GM19372 (cell line): ENCODE measurements around the gene CAPN2.
"Not testable (repeated sequence)": the region's sequence is repeated elsewhere in the genome, so short reads cannot be mapped to it uniquely, and the experiment has no call there.

ENCODE experiments used
- ATAC-seq: cut with Tn5 transposase; IDR thresholded peaks from one replicate; pipeline ENCODE4 v1.9.1; 2021; ENCODE audit warnings: mild to moderate bottlenecking, low read depth, moderate library complexity; ENCODE audit not compliant: unreplicated experiment

CAPN2 gene

GRCh38 chr1:223776826-223777454, 64.6 kb downstream of the CAPN2 start:
- no peak for ATAC-seq

DNA sequence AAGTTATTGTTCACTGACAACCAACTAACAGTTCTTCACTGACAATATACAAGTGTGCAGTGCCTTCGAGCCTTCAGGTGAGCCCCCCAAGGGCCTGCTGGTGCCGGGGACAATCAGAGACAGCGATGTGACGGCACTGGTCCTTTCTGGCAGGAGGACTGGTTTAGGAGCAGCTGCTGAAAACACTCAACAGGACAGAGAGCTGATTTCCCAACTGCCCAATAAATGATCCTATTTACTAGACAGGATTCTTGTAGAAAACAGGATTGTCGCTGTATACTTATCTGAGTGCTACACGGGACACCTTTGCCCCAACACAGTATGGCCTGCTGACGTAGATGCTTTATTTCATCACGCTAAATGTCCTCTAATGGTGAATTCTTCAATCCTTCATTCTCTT, 68.0 kb downstream of the CAPN2 start:
- ATAC-seq = no peak

- no peak for ATAC-seq
Measured at GRCh38 chr1:223780949-223781348, 68.6 kb downstream of the CAPN2 start.

- ATAC-seq = no peak
Measured at GRCh38 chr1:223783676-223784075, 71.3 kb downstream of the CAPN2 start.

DNA sequence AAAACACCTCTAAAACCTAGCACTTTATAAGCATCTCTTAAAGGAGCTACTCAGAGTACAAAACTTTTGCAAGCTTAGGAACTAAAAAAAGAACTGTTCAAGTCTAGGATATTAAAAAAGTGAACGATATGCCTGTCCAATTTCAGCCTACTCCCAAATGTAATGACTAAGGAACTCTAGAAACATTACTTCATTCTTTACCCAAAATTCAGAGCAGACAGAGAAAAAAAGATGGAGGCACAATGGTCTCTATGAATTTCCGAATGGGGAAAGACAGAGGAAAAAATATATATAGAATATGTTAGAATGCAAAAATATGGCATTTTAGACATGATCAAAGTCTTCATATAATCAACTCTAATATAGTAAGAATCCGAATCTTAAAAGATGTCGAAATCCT, 72.2 kb downstream of the CAPN2 start:
- ATAC-seq = no peak

DNA sequence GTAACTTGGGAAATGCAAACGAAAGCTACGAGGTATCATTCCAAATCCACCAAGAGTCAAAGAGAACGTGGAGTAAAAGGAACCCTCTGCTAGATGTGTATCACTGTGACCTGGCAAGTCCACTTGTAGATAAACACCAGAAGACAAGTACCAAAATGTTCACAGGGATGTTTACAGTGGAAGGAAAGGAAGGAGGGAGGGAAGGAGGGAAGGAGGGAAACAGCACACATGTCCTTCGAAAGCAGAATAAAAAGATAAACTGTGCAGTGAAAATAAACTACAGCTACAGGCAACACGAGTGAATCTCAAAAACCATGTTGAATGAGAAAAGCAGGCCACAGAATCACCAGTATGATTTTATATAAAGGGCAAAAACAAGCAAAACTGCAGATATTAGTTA, 73.5 kb downstream of the CAPN2 start:
- ATAC-seq = no peak

- ATAC-seq = no peak
Measured at GRCh38 chr1:223788746-223789415, 76.5 kb downstream of the CAPN2 start.

GRCh38 chr1:223792046-223792445, 79.7 kb downstream of the CAPN2 start:
- no peak for ATAC-seq

- ATAC-seq = no peak
Measured at GRCh38 chr1:223793716-223794115, 81.4 kb downstream of the CAPN2 start.

DNA sequence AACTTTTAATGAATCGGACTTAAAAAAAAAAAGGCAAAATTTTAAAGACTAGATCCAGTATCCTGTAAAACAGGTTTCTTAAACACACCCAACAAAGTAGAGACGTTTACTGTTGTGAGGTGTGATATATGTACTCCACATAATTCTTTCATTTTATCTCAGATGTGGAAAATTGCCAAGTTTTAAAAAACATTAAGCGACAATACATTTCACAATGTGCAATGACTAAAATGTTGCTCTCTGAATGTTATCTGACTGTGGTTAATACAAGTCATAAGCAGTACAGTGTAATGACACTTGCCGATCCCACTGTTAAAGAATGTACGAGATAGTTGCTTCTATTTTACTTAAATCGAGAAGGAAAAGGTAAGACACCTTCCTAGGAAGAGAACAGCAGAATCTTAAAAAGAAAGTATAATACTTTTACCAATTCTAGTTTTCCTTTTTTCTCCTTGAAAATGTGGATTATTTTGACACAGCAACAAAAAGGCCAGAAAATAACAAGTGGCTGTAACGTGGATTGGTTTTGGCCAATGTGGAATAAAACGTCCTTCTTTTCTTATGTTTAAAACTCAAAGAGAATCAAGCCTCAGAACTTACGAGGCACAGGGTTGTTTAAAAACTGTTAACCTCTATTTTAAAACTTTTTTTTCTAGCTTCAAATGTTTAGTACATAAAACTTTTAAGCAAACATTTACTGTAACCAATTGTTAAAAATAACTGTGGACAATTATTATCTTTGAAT, 82.0 kb downstream of the CAPN2 start:
- ATAC-seq = no peak

DNA sequence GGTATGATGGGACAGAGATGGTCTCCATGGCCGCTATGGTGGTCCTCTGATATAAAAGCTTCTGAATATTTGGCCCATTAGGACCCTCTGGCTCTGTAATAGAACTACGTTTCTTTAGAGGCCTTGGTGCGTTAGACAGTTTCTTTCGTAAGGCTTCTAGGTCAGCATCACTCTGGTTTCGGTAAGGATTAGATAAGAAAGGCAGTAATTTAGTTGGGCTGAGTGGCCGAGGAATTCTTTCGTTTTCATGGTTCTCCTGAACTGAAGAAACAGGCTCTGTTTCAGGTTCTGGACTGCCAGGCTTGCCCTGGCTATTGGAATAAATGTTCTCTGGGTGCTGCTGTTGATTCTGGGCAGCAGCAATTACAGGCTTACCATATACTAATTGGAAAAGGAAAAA, 83.9 kb downstream of the CAPN2 start:
- no peak for ATAC-seq

GRCh38 chr1:223802032-223802431, 89.7 kb downstream of the CAPN2 start:
- ATAC-seq = no peak

DNA sequence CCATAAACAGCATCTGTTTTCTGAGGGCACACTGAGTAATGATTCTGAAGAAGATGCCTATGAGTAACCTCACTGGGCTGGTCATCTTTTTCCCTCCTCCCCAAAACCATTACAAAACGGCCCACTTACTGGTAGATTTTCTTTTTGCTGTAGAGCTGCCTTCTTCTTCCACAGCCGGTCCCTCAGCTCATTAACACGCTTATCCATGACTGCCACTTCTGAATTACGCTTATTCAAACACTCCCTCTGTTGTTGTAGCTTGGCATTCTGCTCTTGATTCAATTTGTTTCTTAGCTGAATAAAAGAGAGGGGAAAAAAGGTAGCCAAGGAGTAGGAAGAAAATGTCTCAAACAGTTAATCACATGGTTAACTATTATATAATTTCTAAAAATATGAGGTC, 90.3 kb downstream of the CAPN2 start:
- no peak for ATAC-seq

GRCh38 chr1:223803211-223803610, 90.9 kb downstream of the CAPN2 start:
- ATAC-seq = no peak

DNA sequence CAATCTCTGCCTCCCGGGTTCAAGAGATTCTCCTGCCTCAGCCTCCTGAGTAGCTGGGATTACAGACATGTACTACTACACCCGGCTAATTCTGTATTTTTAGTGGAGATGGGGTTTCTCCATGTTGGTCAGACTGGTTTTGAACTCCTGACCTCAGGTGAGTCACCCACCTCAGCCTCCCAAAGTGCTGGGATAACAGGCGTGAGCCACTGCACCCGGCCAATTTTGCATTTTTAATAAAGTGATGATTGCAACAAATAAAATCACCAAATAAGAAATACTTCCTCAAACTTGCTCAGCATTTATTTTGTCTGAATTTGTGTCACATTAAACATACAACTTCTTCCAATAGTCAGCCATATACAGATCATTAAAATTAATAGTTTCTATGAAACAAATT, 97.6 kb downstream of the CAPN2 start:
- ATAC-seq = not testable (repeated sequence)

GRCh38 chr1:223810586-223810985, 98.2 kb downstream of the CAPN2 start:
- no peak for ATAC-seq

DNA sequence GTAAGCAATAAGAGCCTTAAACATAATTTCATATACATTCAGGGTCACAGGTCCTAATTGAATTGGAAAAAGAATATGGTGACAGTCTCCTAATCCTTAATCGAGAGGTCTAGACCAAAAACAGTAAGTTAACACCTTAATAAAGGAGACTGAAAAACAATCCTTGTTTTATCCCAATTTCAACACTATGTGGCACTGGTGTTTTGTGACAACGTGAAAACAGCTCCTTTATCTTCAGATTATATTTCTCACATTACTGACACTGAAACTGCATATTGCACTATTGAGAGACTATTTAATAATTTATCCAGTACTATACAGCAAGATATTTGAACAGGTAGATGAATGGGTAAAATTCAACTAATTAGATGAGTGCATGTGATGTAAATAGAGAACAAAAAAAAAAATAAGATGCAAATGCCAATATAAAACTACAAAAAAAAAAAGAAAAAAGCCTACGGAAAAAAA, 99.3 kb downstream of the CAPN2 start:
- no peak for ATAC-seq

DNA sequence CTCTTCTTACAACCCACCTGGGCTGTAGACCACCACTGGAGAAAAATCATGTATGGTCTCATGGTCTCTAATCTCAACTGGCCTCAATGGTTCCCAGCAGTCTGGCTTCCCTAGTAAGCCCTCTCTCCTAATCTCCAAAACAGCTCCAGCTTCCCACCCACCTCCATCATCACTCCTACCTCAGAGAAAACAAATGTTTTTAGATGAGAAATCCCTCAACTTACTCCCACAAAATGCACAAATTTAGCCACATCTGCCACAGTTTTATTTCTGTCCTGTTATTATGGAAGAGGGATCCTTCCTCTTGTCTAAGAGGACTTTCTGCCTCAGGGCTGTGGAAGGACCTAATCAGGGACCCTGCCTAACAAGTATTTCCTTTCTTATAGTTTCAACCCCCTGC, 101.3 kb downstream of the CAPN2 start:
- no peak for ATAC-seq

- ATAC-seq = no peak
Measured at GRCh38 chr1:223815020-223815853, 102.9 kb downstream of the CAPN2 start.

- no peak for ATAC-seq
Measured at GRCh38 chr1:223815865-223816264, 103.5 kb downstream of the CAPN2 start.

DNA sequence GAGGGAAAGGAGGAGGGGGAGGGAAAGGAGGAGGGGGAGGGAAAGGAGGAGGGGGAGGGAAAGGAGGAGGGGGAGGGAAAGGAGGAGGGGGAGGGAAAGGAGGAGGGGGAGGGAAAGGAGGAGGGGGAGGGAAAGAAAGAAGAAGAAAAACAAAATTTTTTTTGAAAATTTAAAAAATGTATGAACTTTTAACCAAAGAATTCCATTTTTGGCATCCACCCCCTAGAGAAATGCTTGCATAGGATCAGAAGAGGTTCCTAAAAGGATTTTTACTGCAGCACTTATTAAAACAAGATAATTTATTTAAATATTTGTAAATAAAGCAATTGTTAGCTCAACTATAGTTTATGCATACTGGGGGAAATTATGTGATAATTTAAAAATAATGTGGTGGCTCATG, 104.9 kb downstream of the CAPN2 start:
- ATAC-seq = not testable (repeated sequence)
